Measurements from ENCODE around the gene PHAX. TPM values are rescaled to one million over a fixed set of nuclear protein-coding genes. Genes with fewer than 3 reads are reported as not detected.

The PHAX gene
- total RNA-seq, 4 donors from 2014 or later, result 57.3 to 83.4 (median 68.2) TPM

DNA sequence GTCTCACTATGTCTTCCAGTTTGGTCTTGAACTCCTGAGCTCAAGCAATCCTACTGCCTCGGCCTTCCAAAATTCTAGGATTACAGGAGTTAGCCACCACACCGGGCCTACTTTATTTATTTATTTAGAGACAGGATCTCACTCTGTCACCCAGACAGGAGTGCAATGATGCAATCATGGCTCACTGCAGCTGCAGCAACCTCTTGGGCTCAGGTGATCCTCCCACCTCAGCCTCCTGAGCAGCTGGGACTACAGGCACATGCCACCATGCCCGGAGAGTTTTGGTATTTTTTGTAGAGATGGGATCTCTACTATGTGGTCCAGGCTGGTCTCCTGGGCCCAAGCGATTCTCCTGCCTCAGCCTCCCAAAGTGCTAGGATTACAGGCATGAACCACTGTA lies 32.8 kb downstream of the PHAX start:
- Histone ChIP-seq H3K27ac (no peak overlapping the region), H3K36me3 (no peaks in the 10 kb centered on the region), H3K4me3 (no peak overlapping the region), H3K27me3 (no peaks in the 10 kb centered on the region), H3K9me3 (no peaks in the 10 kb centered on the region), H3K4me1 (no peaks in the 10 kb centered on the region)
- WGBS, 2 donors (ENCODE audit: low coverage in 1 of 2), result 72 to 86% methylated on average over 2 to 3 of the region's 4 CpGs
- TF ChIP-seq POLR2A (IDR thresholded peaks at IDR 0.05), result no peak
- TF ChIP-seq EP300 (IDR thresholded peaks at IDR 0.05), result no peak
- no peak for TF ChIP-seq POLR2AphosphoS5 (IDR thresholded peaks at IDR 0.05)
- TF ChIP-seq, protein P1, sequence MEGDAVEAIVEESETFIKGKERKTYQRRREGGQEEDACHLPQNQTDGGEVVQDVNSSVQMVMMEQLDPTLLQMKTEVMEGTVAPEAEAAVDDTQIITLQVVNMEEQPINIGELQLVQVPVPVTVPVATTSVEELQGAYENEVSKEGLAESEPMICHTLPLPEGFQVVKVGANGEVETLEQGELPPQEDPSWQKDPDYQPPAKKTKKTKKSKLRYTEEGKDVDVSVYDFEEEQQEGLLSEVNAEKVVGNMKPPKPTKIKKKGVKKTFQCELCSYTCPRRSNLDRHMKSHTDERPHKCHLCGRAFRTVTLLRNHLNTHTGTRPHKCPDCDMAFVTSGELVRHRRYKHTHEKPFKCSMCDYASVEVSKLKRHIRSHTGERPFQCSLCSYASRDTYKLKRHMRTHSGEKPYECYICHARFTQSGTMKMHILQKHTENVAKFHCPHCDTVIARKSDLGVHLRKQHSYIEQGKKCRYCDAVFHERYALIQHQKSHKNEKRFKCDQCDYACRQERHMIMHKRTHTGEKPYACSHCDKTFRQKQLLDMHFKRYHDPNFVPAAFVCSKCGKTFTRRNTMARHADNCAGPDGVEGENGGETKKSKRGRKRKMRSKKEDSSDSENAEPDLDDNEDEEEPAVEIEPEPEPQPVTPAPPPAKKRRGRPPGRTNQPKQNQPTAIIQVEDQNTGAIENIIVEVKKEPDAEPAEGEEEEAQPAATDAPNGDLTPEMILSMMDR (IDR thresholded peaks at IDR 0.05), result no peak
- no peak for ATAC-seq

DNA sequence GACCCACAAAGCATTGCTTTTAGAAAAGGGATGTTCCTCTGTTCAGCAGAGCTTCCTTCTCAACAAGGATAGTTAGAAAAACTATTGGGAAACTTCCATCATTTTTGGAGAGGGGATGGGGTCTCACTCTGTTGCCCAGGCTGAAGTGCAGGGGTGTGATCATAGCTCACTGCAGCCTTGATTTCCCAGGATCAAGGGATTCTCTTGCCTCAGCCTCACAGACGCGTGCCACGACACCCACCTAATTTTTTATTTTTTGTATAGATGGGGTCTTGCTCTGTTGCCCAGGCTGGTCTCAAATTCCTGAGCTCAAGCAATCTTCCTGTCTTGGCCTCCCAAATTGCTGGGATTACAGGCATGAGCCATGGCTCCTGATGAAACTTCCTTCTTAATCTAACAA lies 34.8 kb downstream of the PHAX start:
- H3K4me1 ChIP-seq, result no peaks in the 10 kb centered on the region
- 92 to 96% methylated on average over 3 of the region's 3 CpGs for WGBS, 2 donors (ENCODE audit: low coverage in 1 of 2)
- no peak for ATAC-seq
- H3K4me3 ChIP-seq, result no peak overlapping the region
- no peaks in the 10 kb centered on the region for H3K9me3 ChIP-seq
- no peak overlapping the region for H3K27ac ChIP-seq
- no peak for TF ChIP-seq POLR2AphosphoS5 (IDR thresholded peaks at IDR 0.05)
- TF ChIP-seq POLR2A (IDR thresholded peaks at IDR 0.05), result no peak
- TF ChIP-seq, protein P1 (IDR thresholded peaks at IDR 0.05), result no peak
- no peak for TF ChIP-seq EP300 (IDR thresholded peaks at IDR 0.05)
- H3K27me3 ChIP-seq, result no peaks in the 10 kb centered on the region
- H3K36me3 ChIP-seq, result no peaks in the 10 kb centered on the region

DNA sequence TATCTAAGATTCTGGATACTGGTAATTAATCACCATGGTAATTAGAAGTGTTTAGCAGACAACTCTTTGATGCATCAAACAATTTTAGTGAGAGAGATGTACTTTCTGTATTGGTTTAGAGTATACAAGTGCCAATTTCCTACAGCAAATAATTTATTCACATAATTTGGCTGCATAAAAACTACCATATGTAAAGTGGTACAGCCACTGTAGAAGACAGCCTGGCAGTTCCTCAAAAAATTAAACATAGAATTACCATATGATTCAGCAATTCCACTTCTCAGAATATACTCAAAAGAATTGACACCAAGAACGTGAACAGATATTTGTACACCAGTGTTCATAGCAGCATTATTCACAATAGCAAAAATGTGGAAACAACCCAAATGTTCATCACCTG lies 36.2 kb downstream of the PHAX start:
- Histone ChIP-seq H3K4me3 (no peak overlapping the region), H3K36me3 (no peaks in the 10 kb centered on the region), H3K27ac (no peak overlapping the region), H3K4me1 (no peaks in the 10 kb centered on the region), H3K9me3 (no peaks in the 10 kb centered on the region), H3K27me3 (no peaks in the 10 kb centered on the region)
- no peak for ATAC-seq
- TF ChIP-seq, protein P1 (IDR thresholded peaks at IDR 0.05), result no peak
- no peak for TF ChIP-seq POLR2A (IDR thresholded peaks at IDR 0.05)
- no peak for TF ChIP-seq POLR2AphosphoS5 (IDR thresholded peaks at IDR 0.05)
- TF ChIP-seq EP300 (IDR thresholded peaks at IDR 0.05), result no peak
- WGBS, 2 donors (ENCODE audit: low coverage in 1 of 2), result 67% methylated on average over 1 of the region's 1 CpG; no CpG with 5 or more reads in 1 of the 2 donors

DNA sequence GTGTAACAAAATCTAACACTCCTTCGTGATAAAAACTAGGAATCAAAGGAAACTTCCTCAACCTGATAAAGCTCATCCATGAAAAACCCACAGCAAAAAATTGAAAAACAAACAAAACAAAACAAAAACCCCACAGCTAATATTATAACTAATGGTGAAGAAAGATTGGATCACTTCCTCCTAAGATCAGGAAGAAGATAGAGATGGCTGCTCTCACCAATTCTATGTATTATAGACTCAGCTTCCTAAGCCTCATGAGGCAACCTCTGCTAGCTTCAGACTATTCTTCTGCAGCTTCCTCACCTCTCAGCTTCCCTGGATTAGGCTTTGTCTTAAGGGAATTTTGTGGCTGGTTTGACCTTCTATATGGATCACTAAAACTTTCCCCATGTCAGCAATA lies 40.1 kb downstream of the PHAX start:
- TF ChIP-seq EP300 (IDR thresholded peaks at IDR 0.05) (no peak), POLR2AphosphoS5 (IDR thresholded peaks at IDR 0.05) (no peak), POLR2A (IDR thresholded peaks at IDR 0.05) (no peak)
- TF ChIP-seq, protein P1 (IDR thresholded peaks at IDR 0.05), result no peak

DNA sequence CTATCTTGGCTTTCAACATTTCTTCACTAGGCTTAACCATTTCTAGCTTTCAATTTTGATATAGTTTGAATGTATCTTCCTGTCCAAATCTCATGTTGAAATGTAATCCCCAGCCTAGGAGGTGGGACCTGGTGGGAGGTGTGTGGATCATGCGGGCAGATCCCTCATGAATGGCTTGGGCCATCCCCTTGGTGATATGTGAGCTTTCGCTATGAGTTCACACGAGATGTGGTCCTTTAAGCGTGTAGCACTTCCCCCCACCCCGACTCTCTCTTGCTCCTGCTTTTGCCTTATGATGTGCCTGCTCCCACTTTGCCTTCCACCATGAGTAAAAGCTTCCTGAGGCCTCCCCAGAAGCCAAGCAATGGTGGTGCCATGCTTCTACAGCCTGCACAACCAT lies 40.6 kb downstream of the PHAX start:
- no peak for TF ChIP-seq EP300 (IDR thresholded peaks at IDR 0.05)
- no peak for TF ChIP-seq POLR2AphosphoS5 (IDR thresholded peaks at IDR 0.05)
- TF ChIP-seq, protein P1 (IDR thresholded peaks at IDR 0.05), result no peak
- Histone ChIP-seq H3K27me3 (no peaks in the 10 kb centered on the region), H3K36me3 (no peaks in the 10 kb centered on the region), H3K4me1 (no peaks in the 10 kb centered on the region), H3K27ac (no peak overlapping the region), H3K9me3 (peaks cover 0 to 9% (median 0%) of the 10 kb centered on the region in 3 donors), H3K4me3 (no peak overlapping the region)
- ATAC-seq, result no peak
- WGBS, 2 donors (ENCODE audit: low coverage in 1 of 2), result 80 to 94% methylated on average over 2 to 5 of the region's 5 CpGs

More for the DNA sequence above, 40.1 kb downstream of the PHAX start:
- Histone ChIP-seq H3K27me3 (no peaks in the 10 kb centered on the region), H3K9me3 (peaks cover 0 to 9% (median 0%) of the 10 kb centered on the region in 3 donors), H3K36me3 (no peaks in the 10 kb centered on the region), H3K4me1 (no peaks in the 10 kb centered on the region), H3K27ac (no peak overlapping the region), H3K4me3 (no peak overlapping the region)
- 82 to 90% methylated on average over 1 of the region's 1 CpG for WGBS, 2 donors (ENCODE audit: low coverage in 1 of 2)
- no peak for ATAC-seq

Measured in gastroesophageal sphincter (tissue), 4 donors.